ENCODE results near the gene MT1M. TPM values are rescaled to one million over a fixed set of nuclear protein-coding genes. Genes with fewer than 3 reads are reported as not detected.

The MT1M gene
- total and polyA plus RNA-seq, 2 of the 4 experiments (the other 2 are of a cell fraction) = 0.10 TPM; not detected in 1

- TF ChIP-seq CTCF (conservative IDR thresholded peaks at IDR 0.05; ENCODE audit: low read depth, low read length) = no peak
Observed at GRCh38 chr16:56640076-56640475, 7.6 kb downstream of the MT1M start (continued).

GRCh38 chr16:56641166-56641565 is 8.7 kb downstream of the MT1M start:
- CTCF ChIA-PET = no interaction called here
- no peaks in the 10 kb centered on the region for H3K79me1 ChIP-seq (ENCODE audit: low read depth in 1 of 2, low read length in 2 of 2)
- no peak overlapping the region for H3K27ac ChIP-seq (ENCODE audit: insufficient read depth, low read length)

More at GRCh38 chr16:56641166-56641565, 8.7 kb downstream of the MT1M start:
- TF ChIP-seq CEBPB (IDR thresholded peaks at IDR 0.05; ENCODE audit: low read depth, low read length) = peak; percentile 45; the same call in 1 of the 2 replicates
- TF ChIP-seq ELK1 (IDR thresholded peaks at IDR 0.05; ENCODE audit: borderline replicate concordance, low read depth, low read length) = no peak
- TF ChIP-seq, protein P1, sequence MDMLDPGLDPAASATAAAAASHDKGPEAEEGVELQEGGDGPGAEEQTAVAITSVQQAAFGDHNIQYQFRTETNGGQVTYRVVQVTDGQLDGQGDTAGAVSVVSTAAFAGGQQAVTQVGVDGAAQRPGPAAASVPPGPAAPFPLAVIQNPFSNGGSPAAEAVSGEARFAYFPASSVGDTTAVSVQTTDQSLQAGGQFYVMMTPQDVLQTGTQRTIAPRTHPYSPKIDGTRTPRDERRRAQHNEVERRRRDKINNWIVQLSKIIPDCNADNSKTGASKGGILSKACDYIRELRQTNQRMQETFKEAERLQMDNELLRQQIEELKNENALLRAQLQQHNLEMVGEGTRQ (IDR thresholded peaks at IDR 0.05; ENCODE audit: low read depth, low read length) = no peak
- Histone ChIP-seq H3K9me3 (ENCODE audit: control insufficient read depth, insufficient read depth, low read length) (0 out of 2 replicates have a peak, but pooled peaks cover 1% of the 10 kb centered on the region), H4K5ac (ENCODE audit: low read depth, low read length) (no peak overlapping the region), H3K4me2 (ENCODE audit: low read depth, low read length) (no peak overlapping the region), H3K9ac (ENCODE audit: low read depth, low read length) (no peak overlapping the region), H3K36me3 (ENCODE audit: control insufficient read depth, insufficient read depth, low read length) (no peaks in the 10 kb centered on the region), H2BK15ac (ENCODE audit: low read depth, low read length) (no peak overlapping the region), H2AFZ (replicated peaks; ENCODE audit: low read length, poor library complexity) (no peak overlapping the region), H2AK9ac (replicated peaks; ENCODE audit: low read depth, low read length, poor library complexity) (no peak overlapping the region), H3K4me3 (ENCODE audit: insufficient read depth, low read depth, low read length) (no peak overlapping the region), H2BK120ac (ENCODE audit: low read depth, low read length) (no peak overlapping the region), H3K14ac (replicated peaks; ENCODE audit: low read depth, low read length) (no peak overlapping the region), H2BK5ac (ENCODE audit: low read depth, low read length, poor library complexity, severe bottlenecking) (no peak overlapping the region), H4K8ac (ENCODE audit: low read depth in 2 of 2, low read length in 2 of 2) (no peak overlapping the region), H3K4ac (ENCODE audit: low read depth, low read length) (no peak overlapping the region), H3K4me1 (ENCODE audit: control insufficient read depth, insufficient read depth, low read length) (no peaks in the 10 kb centered on the region; the same call in 1 of the 2 replicates), H4K20me1 (ENCODE audit: insufficient read depth, low read length) (no peaks in the 10 kb centered on the region), H4K91ac (ENCODE audit: insufficient read depth, low read depth, low read length) (no peak overlapping the region), H2BK20ac (ENCODE audit: low read depth, low read length) (no peak overlapping the region), H3K9me1 (ENCODE audit: insufficient read depth, low read length) (no peaks in the 10 kb centered on the region), H2AK5ac (ENCODE audit: low read depth, low read length) (no peak overlapping the region), H3K56ac (ENCODE audit: extremely low read depth, insufficient read depth, low read length) (no peak overlapping the region), H3K27me3 (ENCODE audit: control insufficient read depth, insufficient read depth, low read length) (peaks cover 89% of the 10 kb centered on the region), H3K23ac (ENCODE audit: low read depth, low read length) (no peak overlapping the region), H3K18ac (ENCODE audit: low read depth, low read length) (no peak overlapping the region)
- ATAC-seq (ENCODE audit: low read depth) (no peak), DNase-seq (no peak)
- in situ Hi-C loops (cut with MboI; ENCODE audit: low sequenced_read_pairs) = no loop called here
- POLR2A ChIA-PET (ENCODE audit: unreplicated experiment) = interaction anchor here (0.8 kb wide), 1 partner anchor 11 kb away, joined by 3 read pairs; no protein-coding TSS in a partner anchor
- intact Hi-C loops (cut with micrococcal nuclease) = no loop called here
- dilution Hi-C loops (cut with HindIII; ENCODE audit: low sequenced_read_pairs, unreplicated experiment) = no loop called here
- BruUV-seq (replicated peaks) = no TSS peak
- WGBS, 2 experiments (ENCODE audit: extremely low coverage in 2 of 2, insufficient read length in 1 of 2) = no CpG with 5 or more reads among the region's 2 CpGs
